CD4-positive, alpha-beta T cell treated with Interleukin-15 for 4 hours (primary cell): Measurements from ENCODE around the gene C10orf71.
A peak's percentile ranks its signal among the peaks of the same experiment; 100 is the strongest.

Source experiments
- DNase-seq: peaks from one replicate; pipeline ENCODE4 v3.0.0-alpha.2; 2020; ENCODE audit warnings: low spot score

Gene C10orf71

GRCh38 chr10:49298983-49299815, at the start of gene C10orf71:
C10orf71 (plus strand) TSS chr10:49299170; CDS start chr10:49322546, 23,376 bp downstream.
- no peak for DNase-seq

GRCh38 chr10:49252313-49253034, 46.5 kb upstream of the C10orf71 start:
- DNase-seq = no peak

GRCh38 chr10:49253340-49253906, 45.5 kb upstream of the C10orf71 start:
- DNase-seq = no peak

GRCh38 chr10:49254150-49254549, 44.8 kb upstream of the C10orf71 start:
- DNase-seq = no peak

- DNase-seq = peak; percentile 42
Observed at GRCh38 chr10:49254556-49255318, 44.2 kb upstream of the C10orf71 start.

- no peak for DNase-seq
Observed at GRCh38 chr10:49255883-49256282, 43.1 kb upstream of the C10orf71 start.

- DNase-seq = no peak
Observed at GRCh38 chr10:49257154-49257553, 41.8 kb upstream of the C10orf71 start.

- DNase-seq = no peak
Observed at GRCh38 chr10:49257626-49258349, 41.2 kb upstream of the C10orf71 start.

- DNase-seq = no peak
Observed at GRCh38 chr10:49258350-49258683, 40.7 kb upstream of the C10orf71 start.

GRCh38 chr10:49260644-49261296, 38.2 kb upstream of the C10orf71 start:
- no peak for DNase-seq

- no peak for DNase-seq
Observed at GRCh38 chr10:49263591-49263990, 35.4 kb upstream of the C10orf71 start.

GRCh38 chr10:49264177-49264677, 34.7 kb upstream of the C10orf71 start:
- no peak for DNase-seq

- no peak for DNase-seq
Observed at GRCh38 chr10:49265885-49266284, 33.1 kb upstream of the C10orf71 start.

- DNase-seq = no peak
Observed at GRCh38 chr10:49268185-49268584, 30.8 kb upstream of the C10orf71 start.

- no peak for DNase-seq
Observed at GRCh38 chr10:49269523-49269922, 29.4 kb upstream of the C10orf71 start.

- DNase-seq = no peak
Observed at GRCh38 chr10:49270565-49270964, 28.4 kb upstream of the C10orf71 start.

GRCh38 chr10:49271346-49271745, 27.6 kb upstream of the C10orf71 start:
- no peak for DNase-seq

GRCh38 chr10:49272251-49273081, 26.5 kb upstream of the C10orf71 start:
- DNase-seq = no peak

GRCh38 chr10:49273082-49273465, 25.9 kb upstream of the C10orf71 start:
- no peak for DNase-seq

GRCh38 chr10:49273626-49274025, 25.3 kb upstream of the C10orf71 start:
- DNase-seq = no peak
